ENCODE results near the gene GAB4. TPM values are rescaled to one million over a fixed set of nuclear protein-coding genes. Genes with fewer than 3 reads are reported as not detected.

GAB4 gene, protein sequence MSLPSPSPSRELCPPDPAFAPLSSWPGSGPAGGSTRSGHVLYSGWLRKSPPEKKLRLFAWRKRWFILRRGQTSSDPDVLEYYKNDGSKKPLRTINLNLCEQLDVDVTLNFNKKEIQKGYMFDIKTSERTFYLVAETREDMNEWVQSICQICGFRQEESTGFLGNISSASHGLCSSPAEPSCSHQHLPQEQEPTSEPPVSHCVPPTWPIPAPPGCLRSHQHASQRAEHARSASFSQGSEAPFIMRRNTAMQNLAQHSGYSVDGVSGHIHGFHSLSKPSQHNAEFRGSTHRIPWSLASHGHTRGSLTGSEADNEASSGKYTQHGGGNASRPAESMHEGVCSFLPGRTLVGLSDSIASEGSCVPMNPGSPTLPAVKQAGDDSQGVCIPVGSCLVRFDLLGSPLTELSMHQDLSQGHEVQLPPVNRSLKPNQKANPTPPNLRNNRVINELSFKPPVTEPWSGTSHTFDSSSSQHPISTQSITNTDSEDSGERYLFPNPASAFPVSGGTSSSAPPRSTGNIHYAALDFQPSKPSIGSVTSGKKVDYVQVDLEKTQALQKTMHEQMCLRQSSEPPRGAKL
- total RNA-seq: not detected in 2 replicates

DNA sequence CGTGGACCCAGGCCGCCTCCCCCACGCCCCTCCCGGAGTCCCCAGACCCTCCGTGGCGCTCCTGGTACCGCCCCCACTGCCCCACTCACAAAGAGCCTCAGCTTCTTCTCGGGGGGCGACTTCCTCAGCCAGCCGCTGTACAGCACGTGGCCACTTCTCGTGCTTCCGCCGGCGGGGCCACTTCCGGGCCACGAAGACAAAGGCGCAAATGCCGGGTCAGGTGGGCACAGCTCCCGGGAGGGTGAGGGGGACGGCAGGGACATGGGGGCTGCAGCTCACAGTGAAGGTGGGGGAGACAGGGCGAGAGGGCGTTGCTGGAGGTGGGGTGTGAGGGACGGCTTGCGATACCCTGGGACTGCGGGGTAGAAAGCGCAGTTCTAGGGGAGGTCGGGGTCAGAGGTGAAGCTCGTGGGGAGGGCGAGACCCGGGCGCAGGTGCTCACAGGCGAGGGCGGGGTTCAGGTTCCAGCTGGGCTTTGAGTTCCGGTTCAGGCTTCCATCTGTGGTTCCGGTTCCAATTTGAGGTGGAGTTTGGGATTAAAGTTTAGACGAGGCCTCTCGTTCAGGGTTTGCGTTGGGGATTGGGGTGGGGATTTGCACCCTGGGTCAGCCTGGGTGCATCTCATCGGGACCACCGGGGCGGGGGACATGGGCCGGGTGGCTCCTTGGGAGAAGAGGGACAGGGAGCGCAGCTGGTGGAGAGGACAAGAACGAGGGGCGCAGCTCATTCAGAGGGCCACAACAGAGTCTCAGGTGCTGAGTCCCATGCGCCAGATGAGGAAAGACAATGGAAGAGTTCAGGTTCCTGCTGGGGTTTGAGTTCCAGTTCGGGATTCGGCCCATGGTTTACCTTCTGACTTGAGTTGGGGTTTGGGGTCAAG lies at the start of gene GAB4:
Gene GAB4 (minus strand): TSS at position 371 of the 880 bp plus-strand sequence. CDS start 108 bp downstream, at position 263.

Other genes with a start within 250 kb of the GAB4 start
- 0.06 TPM in 1 of 2 replicates, not detected in the other for gene XKR3, start 182.8 kb downstream of the GAB4 start, total RNA-seq
- gene IL17RA, start 76.8 kb upstream of the GAB4 start, total RNA-seq: 3.0 and 3.9 TPM in 2 replicates
- under 0.01 TPM in 2 replicates for gene TMEM121B, start 113.1 kb upstream of the GAB4 start, total RNA-seq
- gene HDHD5, start 151.1 kb upstream of the GAB4 start, total RNA-seq: 20.7 and 30.8 TPM in 2 replicates
- gene ADA2, start 211.2 kb upstream of the GAB4 start, total RNA-seq: 0.92 and 8.5 TPM in 2 replicates

Measured in aortic smooth muscle cell (primary cell).